Stimulated activated CD8-positive, alpha-beta memory T cell treated with anti-CD3 and anti-CD28 coated beads, Interleukin-7, amount 100 ng/mL, for 4 hours (primary cell): ENCODE results near the gene ZBTB7C.
A peak's percentile ranks its signal among the peaks of the same experiment; 100 is the strongest.
"Not testable (repeated sequence)": the region's sequence is repeated elsewhere in the genome, so short reads cannot be mapped to it uniquely, and the experiment has no call there.

Experiments
- DNase-seq, 2 donors: peaks; one replicate each; pipeline ENCODE4 v3.0.0-alpha.2; 2020; ENCODE audit warnings: low read depth in 2 of 2

The ZBTB7C gene

DNA sequence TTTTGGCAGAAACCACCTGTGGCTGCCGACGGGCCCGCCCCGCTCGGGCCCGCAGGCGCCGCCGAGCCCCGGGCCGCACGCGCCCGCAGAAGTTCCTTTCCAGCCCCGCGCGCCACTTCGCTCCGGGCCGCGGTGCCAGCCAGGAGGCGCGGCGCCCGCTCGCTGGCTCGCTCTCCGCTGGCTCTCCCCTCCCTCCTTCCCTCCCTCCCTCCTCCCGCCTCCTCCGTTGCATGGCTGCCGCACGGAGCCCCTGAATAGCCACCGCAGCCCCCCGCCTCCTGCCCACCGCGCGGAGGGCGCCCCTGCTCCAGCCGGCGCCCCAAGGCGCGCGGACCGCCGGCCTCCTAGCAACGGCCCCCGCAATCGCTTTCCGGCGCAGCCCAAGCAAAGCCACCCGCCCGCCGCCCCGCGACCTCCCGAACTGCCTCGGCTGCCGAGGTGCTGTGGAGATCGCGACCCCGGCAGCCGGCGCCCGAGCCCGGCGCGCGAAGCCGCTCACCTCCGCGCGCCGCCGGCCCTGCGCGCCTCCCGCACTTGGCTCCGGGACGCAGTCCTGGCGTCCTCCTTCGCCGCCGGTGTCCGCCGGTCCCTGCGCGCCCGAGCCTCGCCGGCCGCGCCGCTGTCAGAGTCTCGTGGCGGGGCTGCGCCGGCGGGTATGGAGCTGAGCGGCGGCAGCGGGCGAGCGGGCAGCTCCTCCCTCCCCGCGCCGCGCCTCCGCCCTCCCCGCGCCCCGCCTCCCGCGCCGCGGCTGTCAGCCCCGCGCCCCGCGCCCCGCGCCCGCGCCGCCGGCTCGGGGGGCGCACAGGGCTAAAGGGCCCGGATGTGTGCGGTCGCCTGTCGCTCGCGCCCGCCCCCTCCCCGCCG is at the start of gene ZBTB7C:
Gene ZBTB7C, minus strand, starts transcription at position 657 of the 864 bp plus-strand sequence.
- DNase-seq: no peak

GRCh38 chr18:48456838-48457237 is 47.7 kb upstream of the ZBTB7C start:
- no peak for DNase-seq

GRCh38 chr18:48455555-48456478 is 46.6 kb upstream of the ZBTB7C start:
- peak; percentile 33 to 35 for DNase-seq

- DNase-seq: no peak
Measured at GRCh38 chr18:48454261-48454757, 45.1 kb upstream of the ZBTB7C start.

GRCh38 chr18:48453330-48454066 is 44.3 kb upstream of the ZBTB7C start:
- DNase-seq: no peak

- DNase-seq: no peak
Measured at GRCh38 chr18:48452861-48453323, 43.7 kb upstream of the ZBTB7C start.

- DNase-seq: no peak
Measured at GRCh38 chr18:48450685-48451084, 41.5 kb upstream of the ZBTB7C start.

DNA sequence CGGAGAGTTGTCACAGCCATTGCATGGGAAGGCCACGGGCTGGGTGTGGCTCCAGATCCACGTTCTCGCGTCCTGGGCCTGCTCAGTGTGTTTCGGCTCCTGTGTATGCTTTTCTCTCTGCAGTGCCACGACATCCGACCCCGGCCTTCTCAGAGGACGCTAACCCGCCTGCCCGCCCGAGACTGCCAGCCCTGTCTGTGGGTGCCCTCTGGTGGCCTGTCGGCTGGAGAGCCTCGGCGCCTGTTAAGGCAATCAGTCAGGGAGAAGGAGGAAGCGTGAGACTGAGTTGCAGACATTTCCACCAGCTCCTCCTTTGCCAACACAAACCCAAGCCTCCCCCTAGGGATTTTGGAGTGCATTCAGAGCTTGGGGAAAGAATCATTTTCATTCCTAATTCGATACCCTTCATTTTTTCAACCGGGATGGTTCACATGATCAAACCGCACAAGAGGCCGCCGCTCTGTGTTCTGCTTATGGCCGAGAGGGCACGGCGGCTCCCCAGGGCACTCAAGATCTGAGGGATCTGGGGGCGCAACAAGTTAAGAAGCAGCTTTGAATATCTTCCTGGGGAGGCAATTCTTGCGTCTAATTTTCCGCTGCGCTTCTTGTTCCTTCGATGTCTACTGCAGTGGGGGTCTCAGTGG is 37.5 kb upstream of the ZBTB7C start:
- DNase-seq: peak; percentile 36 to 43

GRCh38 chr18:48445540-48445939 is 36.4 kb upstream of the ZBTB7C start:
- DNase-seq: peak; percentile 39 to 47

DNA sequence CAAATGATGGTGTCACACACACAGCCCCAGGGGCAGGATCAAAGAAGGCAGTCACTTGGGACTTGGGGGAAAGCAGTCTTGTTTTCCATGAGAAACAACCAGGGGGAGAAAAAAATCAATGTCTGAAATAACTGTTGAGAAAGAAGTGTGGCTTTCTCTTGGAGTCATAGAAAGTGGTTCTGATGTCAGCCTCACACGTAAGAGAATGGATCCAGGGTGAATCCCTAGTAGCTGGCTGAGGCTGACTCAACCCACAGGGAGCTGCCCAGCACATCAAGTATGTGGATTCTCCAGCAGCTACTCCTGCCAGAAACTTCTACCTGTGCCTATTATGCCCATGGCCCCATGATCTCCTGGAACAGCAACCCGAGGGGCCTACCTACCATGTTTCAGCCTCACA is 33.6 kb upstream of the ZBTB7C start:
- DNase-seq: no peak

- DNase-seq: no peak
Measured at GRCh38 chr18:48441405-48441881, 32.3 kb upstream of the ZBTB7C start.

- no peak for DNase-seq
Measured at GRCh38 chr18:48440924-48441323, 31.7 kb upstream of the ZBTB7C start.

DNA sequence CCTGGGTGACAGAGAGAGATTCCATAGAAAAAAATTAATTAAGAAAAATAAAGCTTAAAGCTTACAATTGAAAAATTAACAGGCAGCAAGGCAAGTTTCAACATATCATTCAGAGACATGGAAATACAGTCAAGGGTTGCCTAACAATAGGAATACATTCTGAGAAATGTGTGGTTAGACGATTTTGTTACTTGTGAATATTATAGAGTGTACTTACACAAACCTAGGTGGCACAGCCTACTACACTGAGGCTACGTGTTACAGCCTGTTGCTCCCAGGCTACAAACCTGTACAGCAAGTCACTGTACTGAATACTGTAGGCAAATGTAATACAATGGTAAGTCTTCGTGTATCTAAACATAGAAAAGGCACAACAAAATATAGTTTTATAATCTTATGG is 27.7 kb upstream of the ZBTB7C start:
- DNase-seq: no peak

GRCh38 chr18:48434382-48434781 is 25.2 kb upstream of the ZBTB7C start:
- DNase-seq: not testable (repeated sequence)

DNA sequence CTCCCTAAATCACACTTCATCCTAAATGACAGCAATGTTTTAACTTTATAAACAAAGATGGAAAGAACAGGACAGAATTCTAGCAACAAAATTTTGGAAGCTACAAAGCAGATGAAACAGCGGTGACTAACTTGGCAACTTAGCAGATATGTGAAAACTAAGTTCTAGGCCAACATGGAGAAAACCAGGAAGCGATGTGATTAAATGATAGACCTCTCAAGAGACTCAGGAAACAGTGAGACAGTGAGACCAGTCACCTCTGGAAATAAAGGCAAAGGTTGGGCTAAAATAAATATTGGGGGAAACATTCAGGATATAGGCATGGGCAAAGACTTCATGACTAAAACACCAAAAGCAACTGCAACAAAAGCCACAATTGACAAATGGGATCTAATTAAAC is 24.4 kb upstream of the ZBTB7C start:
- no peak for DNase-seq

DNA sequence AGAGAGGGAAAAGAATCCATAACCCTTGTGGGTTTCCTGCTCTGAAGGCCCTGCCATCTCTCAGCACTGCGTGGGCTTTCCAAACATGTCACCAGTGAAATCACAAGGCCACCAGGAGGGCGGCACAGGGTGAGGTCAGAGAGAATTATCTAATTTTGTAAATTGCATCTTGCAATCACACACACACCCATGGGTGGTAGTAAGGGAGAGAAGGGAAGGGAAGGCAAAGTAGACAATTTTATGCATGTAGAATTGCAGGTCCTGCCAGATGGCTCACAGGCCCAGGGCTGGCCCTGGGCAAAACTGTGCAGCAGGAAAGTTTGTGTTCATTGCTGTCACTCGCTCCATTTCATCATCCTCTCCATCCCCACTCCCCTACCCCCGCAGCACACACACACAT is 21.0 kb upstream of the ZBTB7C start:
- no peak for DNase-seq

- no peak for DNase-seq
Measured at GRCh38 chr18:48428475-48429177, 19.4 kb upstream of the ZBTB7C start.

GRCh38 chr18:48422947-48423378 is 13.8 kb upstream of the ZBTB7C start:
- DNase-seq: no peak

- DNase-seq: no peak
Measured at GRCh38 chr18:48419277-48420022, 10.3 kb upstream of the ZBTB7C start.
